Upper lobe of left lung (tissue), 6 donors: ENCODE measurements around the gene OR51L1. TPM values are rescaled to one million over a fixed set of nuclear protein-coding genes. Genes with fewer than 3 reads are reported as not detected.

Experiments
- ATAC-seq, 2 donors: fragments of 200-7000 bp; cut with Tn5 transposase; one replicate each; pipeline ENCODE4 v1.9.1; 2022; ENCODE audit warnings: mild to moderate bottlenecking in 2 of 2, moderate library complexity in 2 of 2; ENCODE audit not compliant: low FRiP score in 2 of 2
- DNase-seq, 2 donors: peaks; one replicate each; pipeline ENCODE4 v3.0.0-alpha.2; 2019 to 2020
- H3K27ac ChIP-seq, 4 donors: fragments of 200-600 bp; sonication (generic); one replicate each; pipeline ENCODE4 v1.5.1; 2016 to 2019
- H3K27me3 ChIP-seq, 4 donors: fragments of 200-600 bp; sonication (generic); one replicate each; pipeline ENCODE4 v1.5.1; 2017 to 2019
- H3K36me3 ChIP-seq, 4 donors: fragments of 200-600 bp; sonication (generic); one replicate each; pipeline ENCODE4 v1.5.1; 2016 to 2019
- H3K4me1 ChIP-seq, 4 donors: fragments of 200-600 bp; sonication (generic); one replicate each; pipeline ENCODE4 v1.5.1; 2018 to 2019
- H3K4me3 ChIP-seq, 4 donors: fragments of 200-600 bp; sonication (generic); one replicate each; pipeline ENCODE4 v1.5.1; 2017 to 2019; ENCODE audit warnings: mild to moderate bottlenecking in 2 of 4, moderate library complexity in 1 of 4
- H3K9me3 ChIP-seq, 4 donors: fragments of 200-600 bp; sonication (generic); one replicate each; pipeline ENCODE4 v1.5.1; 2018 to 2019
- CTCF ChIP-seq, 6 experiments: fragments of 450-650 bp in 4 of 6; fragments of 200-600 bp in 2 of 6; sonication (generic) in 2 of 6; IDR thresholded peaks; one replicate each; pipeline ENCODE4 v1.5.1; 2016 to 2019; ENCODE audit warnings: antibody characterized with exemption in 6 of 6
- EP300 ChIP-seq, 4 donors: sonication (generic); formaldehyde crosslinking; IDR thresholded peaks; one replicate each; pipeline ENCODE4 v1.5.1; 2017; ENCODE audit warnings: antibody characterized with exemption in 4 of 4, control low read depth in 2 of 4
- POLR2A ChIP-seq, 4 donors: fragments of 450-650 bp; IDR thresholded peaks; one replicate each; pipeline ENCODE4 v1.5.1; 2016 to 2017; ENCODE audit warnings: antibody characterized with exemption in 4 of 4, mild to moderate bottlenecking in 2 of 4
- POLR2AphosphoS5 ChIP-seq, 2 donors: sonication (generic); formaldehyde crosslinking; IDR thresholded peaks; one replicate each; pipeline ENCODE4 v1.5.1; 2017; ENCODE audit warnings: antibody characterized with exemption in 2 of 2
- WGBS, 2 donors: methylation state at CpG; one replicate each; pipeline ENCODE4 v1.1.5; 2017 to 2018; 5-methylcytosine and 5-hydroxymethylcytosine counted together
- total RNA-seq, 6 donors: library from RNA; depleted of rRNA in 4 of 6; stranded (reverse); fragments of >200 nt in 4 of 6; gene quantifications; one replicate each; pipeline versions ENCODE4 v1.1.0 to v1.2.1, GENCODE V29; 2016 to 2021
- donor health status: DM: no; HTN: no; CAD: no; lungs with moderate emphysema.
- donor health status: DM: no; HTN: yes; CAD: no; lungs with severe emphysema.

Gene OR51L1
- total RNA-seq, 6 donors from 2014 or later = not detected

DNA sequence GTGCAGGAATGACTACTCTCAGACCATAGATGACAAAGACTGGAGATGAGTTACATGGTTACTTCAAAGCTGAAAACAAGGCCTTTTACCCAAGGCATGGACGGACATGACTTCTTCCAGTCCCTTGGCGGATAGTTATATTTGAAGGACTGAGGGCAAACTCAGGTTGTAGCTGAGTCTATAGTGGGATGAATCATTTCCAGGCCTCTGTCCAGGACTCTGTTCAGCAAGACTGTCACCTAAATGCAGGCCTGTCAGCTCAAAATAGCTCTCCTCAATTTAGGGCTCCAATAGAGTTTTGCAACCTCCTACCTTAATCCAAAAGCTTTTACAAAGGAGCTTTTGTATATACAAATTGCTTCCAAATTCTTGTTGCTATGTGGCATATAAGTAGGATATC is 27.3 kb downstream of the OR51L1 start:
- WGBS, 2 donors = 91 to 100% methylated on average over 2 of the region's 2 CpGs
- ATAC-seq = no peak
- Histone ChIP-seq H3K4me1 (no peaks in the 10 kb centered on the region), H3K4me3 (no peak overlapping the region), H3K9me3 (peaks cover 0 to 13% (median 3%) of the 10 kb centered on the region in 4 donors), H3K27ac (no peak overlapping the region), H3K27me3 (no peaks in the 10 kb centered on the region), H3K36me3 (no peaks in the 10 kb centered on the region)
- DNase-seq = no peak
- TF ChIP-seq POLR2AphosphoS5 (IDR thresholded peaks at IDR 0.05) (no peak), CTCF (IDR thresholded peaks at IDR 0.05) (no peak), POLR2A (IDR thresholded peaks at IDR 0.05) (no peak), EP300 (IDR thresholded peaks at IDR 0.05) (no peak)

DNA sequence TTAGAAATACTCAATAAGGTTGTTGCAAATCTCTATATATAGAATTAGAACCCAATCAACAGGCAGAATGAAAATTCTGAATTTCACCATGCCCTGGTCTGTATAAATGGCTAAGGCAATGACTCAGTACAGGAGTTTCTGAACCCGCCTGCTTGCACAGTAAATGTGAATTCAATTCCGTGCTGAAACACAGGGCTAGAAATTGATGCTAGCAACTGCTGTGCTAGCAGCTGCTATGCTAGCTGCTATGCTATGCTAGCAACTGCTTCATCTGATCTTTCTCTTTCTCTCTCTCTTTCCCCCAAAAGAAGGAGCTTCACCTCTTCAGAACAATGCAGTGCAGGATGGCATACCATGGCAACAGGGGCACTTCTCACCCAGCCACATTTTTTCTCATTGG is 42.0 kb downstream of the OR51L1 start:
- ATAC-seq (no peak), DNase-seq (no peak)
- Histone ChIP-seq H3K4me3 (no peak overlapping the region), H3K27ac (no peak overlapping the region), H3K9me3 (no peaks in the 10 kb centered on the region), H3K27me3 (no peaks in the 10 kb centered on the region), H3K36me3 (no peaks in the 10 kb centered on the region), H3K4me1 (no peaks in the 10 kb centered on the region)
- TF ChIP-seq POLR2AphosphoS5 (IDR thresholded peaks at IDR 0.05) (no peak), CTCF (IDR thresholded peaks at IDR 0.05) (no peak), POLR2A (IDR thresholded peaks at IDR 0.05) (no peak), EP300 (IDR thresholded peaks at IDR 0.05) (no peak)
- 87 to 94% methylated on average over 2 of the region's 2 CpGs for WGBS, 2 donors

DNA sequence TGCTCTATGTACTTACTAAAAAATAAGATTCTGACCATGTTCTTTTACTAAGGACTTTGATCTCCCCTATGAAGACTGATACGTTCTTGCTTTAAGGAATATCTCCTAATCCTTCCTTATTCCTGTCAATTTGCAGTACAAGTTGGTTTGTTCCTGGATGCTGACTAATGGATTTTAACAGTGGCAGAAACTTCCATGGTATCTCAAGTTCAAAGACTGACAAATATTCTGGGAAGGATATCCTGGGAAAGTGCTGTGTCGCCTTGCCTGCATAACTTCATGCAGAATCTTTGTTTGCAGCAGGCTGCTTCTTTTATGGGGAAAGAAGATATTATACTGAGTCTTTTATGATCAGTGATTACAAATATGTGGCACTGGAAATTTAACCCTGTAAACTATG is 43.3 kb downstream of the OR51L1 start:
- no peaks in the 10 kb centered on the region for H3K4me1 ChIP-seq
- H3K9me3 ChIP-seq = no peaks in the 10 kb centered on the region
- TF ChIP-seq EP300 (IDR thresholded peaks at IDR 0.05) (no peak), POLR2AphosphoS5 (IDR thresholded peaks at IDR 0.05) (no peak), CTCF (IDR thresholded peaks at IDR 0.05) (no peak), POLR2A (IDR thresholded peaks at IDR 0.05) (no peak)
- no peak for DNase-seq
- no peak overlapping the region for H3K4me3 ChIP-seq
- no peak for ATAC-seq
- 54 to 61% methylated on average over 2 of the region's 2 CpGs for WGBS, 2 donors
- H3K36me3 ChIP-seq = no peaks in the 10 kb centered on the region
- no peak overlapping the region for H3K27ac ChIP-seq
- H3K27me3 ChIP-seq = no peaks in the 10 kb centered on the region

DNA sequence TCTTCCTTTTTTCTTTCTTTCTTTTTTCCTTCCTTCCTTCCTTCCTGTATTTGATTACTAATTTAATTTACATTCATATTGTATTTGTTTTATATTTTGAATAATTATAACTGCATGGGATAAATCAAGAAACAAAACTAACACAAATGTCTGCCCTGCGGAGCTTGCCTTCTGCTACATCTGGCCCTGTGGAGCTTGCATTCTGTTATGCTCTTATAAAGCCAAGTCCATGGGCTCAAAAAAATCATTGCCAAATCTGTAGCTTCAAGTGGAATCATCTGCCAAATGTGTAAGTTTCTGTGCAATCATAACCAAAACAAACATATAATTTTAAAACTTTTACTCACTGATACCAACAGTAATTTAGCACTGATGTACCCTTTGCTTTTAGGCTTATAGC is 43.7 kb downstream of the OR51L1 start:
- DNase-seq (no peak), ATAC-seq (no peak)
- Histone ChIP-seq H3K27ac (no peak overlapping the region), H3K27me3 (no peaks in the 10 kb centered on the region), H3K4me3 (no peak overlapping the region), H3K36me3 (no peaks in the 10 kb centered on the region), H3K9me3 (no peaks in the 10 kb centered on the region), H3K4me1 (no peaks in the 10 kb centered on the region)
- 84 to 97% methylated on average over 1 of the region's 1 CpG for whole genome bisulfite sequencing, 2 donors
- TF ChIP-seq POLR2A (IDR thresholded peaks at IDR 0.05) = no peak
- no peak for TF ChIP-seq POLR2AphosphoS5 (IDR thresholded peaks at IDR 0.05)
- no peak for TF ChIP-seq EP300 (IDR thresholded peaks at IDR 0.05)
- no peak for TF ChIP-seq CTCF (IDR thresholded peaks at IDR 0.05)

- DNase-seq = no peak
- no peaks in the 10 kb centered on the region for H3K4me1 ChIP-seq
- H3K36me3 ChIP-seq = no peaks in the 10 kb centered on the region
- H3K4me3 ChIP-seq = no peak overlapping the region
- no peaks in the 10 kb centered on the region for H3K27me3 ChIP-seq
- H3K27ac ChIP-seq = no peak overlapping the region
- no peak for TF ChIP-seq CTCF (IDR thresholded peaks at IDR 0.05)
- no peak for ATAC-seq
- 71 to 75% methylated on average over 4 of the region's 4 CpGs for WGBS, 2 donors
- H3K9me3 ChIP-seq = no peaks in the 10 kb centered on the region
Measured at GRCh38 chr11:5040876-5041275, 46.2 kb downstream of the OR51L1 start.
